ENCODE data around the gene FCHSD2.

DNA sequence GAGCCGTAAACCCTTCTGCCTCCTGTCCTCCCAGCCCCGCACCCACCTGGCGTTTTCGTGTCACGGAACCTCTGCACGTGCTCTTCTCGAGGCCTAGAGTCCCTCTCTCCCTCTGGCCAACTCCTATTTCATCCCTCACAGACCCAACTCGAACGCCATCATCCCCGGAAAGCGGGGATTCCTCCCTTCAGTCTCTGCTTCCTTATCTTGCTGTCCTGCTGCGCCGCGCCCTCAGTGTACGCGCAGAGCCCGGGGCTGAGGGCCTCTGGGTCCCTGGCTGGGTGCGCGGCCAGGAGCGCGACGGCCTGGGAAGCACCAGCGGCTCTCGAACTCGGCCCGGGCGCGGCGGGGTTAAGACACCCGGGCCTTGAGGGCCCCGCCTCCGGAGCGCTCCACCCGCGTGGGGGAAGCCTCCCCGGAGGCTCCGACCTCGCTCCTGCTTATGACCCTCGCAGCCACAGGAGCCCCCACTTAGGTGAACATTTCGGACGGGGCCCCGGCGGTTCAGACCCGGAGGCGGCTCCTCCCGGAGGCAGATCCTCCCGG lies 328.3 kb downstream of the FCHSD2 start:
- TF ChIP-seq, protein P1, sequence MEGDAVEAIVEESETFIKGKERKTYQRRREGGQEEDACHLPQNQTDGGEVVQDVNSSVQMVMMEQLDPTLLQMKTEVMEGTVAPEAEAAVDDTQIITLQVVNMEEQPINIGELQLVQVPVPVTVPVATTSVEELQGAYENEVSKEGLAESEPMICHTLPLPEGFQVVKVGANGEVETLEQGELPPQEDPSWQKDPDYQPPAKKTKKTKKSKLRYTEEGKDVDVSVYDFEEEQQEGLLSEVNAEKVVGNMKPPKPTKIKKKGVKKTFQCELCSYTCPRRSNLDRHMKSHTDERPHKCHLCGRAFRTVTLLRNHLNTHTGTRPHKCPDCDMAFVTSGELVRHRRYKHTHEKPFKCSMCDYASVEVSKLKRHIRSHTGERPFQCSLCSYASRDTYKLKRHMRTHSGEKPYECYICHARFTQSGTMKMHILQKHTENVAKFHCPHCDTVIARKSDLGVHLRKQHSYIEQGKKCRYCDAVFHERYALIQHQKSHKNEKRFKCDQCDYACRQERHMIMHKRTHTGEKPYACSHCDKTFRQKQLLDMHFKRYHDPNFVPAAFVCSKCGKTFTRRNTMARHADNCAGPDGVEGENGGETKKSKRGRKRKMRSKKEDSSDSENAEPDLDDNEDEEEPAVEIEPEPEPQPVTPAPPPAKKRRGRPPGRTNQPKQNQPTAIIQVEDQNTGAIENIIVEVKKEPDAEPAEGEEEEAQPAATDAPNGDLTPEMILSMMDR (IDR thresholded peaks at IDR 0.05) = no peak
- TF ChIP-seq POLR2AphosphoS5 (IDR thresholded peaks at IDR 0.05) (peak; percentile 31 to 60), POLR2A (IDR thresholded peaks at IDR 0.05) (peak in 1 of 4 donors; percentile 10), EP300 (IDR thresholded peaks at IDR 0.05) (peak in 1 of 4 donors; percentile 3)

Data from upper lobe of left lung (tissue), 4 donors.